Endometrial microvascular endothelial cells (primary cell): ENCODE measurements around the gene MEIS1. TPM values are rescaled to one million over a fixed set of nuclear protein-coding genes. Genes with fewer than 3 reads are reported as not detected.
"Not testable (repeated sequence)": the region's sequence is repeated elsewhere in the genome, so short reads cannot be mapped to it uniquely, and the experiment has no call there.

Experiments
- in situ Hi-C: cut with HindIII; loops from 2 replicates; pipeline ENCODE4 v1.10.0; 2017; ENCODE audit warnings: low sequenced_read_pairs, low pct_unique_long_range_greater_than_20kb; ENCODE audit errors: inconsistent ontology term
- total RNA-seq: library from RNA; depleted of rRNA; stranded (reverse); fragments of >200 nt; gene quantifications from one replicate; pipeline ENCODE4 v1.2.3, GENCODE V29; 2015; ENCODE audit errors: inconsistent ontology term

The MEIS1 gene
- total RNA-seq, 1 donor from 2014 or later, result 17.1 TPM

DNA sequence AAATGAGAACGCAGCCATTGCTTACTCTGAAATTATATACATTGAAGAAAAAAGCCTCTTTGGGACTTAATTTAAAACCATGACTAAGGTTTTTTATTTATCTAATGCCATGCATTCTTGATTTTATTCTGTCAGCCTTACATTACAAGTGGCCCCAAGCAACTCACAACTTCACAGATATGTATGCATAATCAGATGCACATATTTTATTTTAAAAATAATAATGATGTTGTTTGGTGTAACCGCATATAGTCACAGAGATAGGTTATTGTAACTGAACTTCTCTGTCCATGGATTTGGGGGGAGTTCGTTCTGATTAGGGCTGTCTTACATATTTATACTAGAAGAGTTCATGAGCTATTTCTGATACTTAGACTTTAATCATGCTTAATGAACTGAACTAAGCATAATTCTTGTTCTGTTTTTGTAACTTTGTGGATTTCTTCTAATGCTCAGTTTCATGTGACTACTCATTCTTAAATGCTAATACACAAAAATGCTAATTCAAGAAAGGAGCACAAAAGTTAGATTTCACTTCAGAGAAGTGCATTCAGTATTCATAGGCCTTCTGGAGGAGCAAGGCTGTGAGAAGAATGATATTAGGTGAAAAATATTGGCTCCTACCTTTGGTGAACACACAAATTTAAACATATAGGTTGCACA is 26.2 kb downstream of the MEIS1 start:
- in situ Hi-C loops, result no loop called here

DNA sequence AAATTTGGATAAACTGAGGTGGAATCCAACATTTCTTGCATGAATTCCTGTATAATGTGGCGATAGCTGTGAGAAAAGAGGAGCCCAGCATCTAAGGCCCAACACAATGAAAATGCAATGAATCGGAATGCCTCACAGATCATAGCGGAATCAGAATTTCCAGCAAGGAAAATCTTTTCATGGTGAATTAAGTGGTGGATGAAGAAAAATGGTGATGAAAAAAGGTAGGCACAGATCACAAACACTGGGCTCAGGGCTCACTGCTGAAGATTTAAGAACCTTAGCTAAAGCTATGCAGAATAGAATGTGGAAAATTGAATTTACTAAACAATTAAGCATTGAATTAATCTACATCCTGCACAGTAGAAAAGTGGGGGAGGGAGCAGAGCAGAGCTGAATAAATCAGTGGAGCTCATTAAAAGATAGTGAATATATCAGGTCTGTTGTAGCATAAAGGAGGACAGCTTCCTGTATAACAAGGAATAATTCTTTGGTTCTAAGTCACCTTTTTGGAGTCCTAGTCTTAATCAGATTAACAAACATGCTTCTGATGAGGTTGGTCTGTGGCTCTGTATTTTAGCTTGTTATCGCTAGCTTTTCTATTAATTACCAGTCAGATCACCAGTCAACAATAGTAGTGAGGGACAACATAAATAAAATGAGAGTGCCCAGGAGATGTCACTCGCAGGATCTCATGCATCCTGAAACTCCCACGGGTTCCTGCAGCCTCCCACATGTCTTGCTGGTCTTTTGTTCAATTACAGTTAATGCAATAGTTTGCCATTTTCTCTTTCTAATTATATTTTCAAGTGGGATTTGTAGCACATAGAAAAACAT is 27.0 kb downstream of the MEIS1 start:
- in situ Hi-C loops, result no loop called here

GRCh38 chr2:66462501-66462825 is 27.5 kb downstream of the MEIS1 start:
- in situ Hi-C loops, result no loop called here

DNA sequence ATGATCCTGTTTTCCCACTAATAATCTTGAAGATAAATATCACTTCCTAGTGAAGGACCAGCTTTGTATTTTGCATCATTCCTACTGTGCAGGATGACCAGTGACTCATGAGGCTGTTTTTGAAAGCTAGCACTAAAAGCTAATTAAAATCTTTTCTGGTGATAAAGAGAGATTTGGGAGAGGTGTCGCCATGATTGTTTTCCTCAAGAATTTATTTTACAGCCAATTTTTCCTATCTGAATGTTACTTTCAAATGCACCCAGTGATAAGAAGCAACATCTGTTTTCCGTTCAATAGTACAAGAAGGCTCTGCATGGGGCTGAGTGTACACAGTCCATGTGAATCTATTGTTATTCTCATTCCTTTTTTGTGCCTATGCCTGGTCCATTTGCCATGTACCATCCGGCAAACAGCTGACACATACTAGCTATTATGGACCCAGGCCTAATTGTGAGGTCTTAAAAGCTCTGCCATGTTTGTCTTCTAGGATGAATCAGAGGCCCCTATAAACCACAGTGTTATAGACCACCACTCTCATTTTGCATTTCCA is 28.4 kb downstream of the MEIS1 start:
- in situ Hi-C loops, result no loop called here

DNA sequence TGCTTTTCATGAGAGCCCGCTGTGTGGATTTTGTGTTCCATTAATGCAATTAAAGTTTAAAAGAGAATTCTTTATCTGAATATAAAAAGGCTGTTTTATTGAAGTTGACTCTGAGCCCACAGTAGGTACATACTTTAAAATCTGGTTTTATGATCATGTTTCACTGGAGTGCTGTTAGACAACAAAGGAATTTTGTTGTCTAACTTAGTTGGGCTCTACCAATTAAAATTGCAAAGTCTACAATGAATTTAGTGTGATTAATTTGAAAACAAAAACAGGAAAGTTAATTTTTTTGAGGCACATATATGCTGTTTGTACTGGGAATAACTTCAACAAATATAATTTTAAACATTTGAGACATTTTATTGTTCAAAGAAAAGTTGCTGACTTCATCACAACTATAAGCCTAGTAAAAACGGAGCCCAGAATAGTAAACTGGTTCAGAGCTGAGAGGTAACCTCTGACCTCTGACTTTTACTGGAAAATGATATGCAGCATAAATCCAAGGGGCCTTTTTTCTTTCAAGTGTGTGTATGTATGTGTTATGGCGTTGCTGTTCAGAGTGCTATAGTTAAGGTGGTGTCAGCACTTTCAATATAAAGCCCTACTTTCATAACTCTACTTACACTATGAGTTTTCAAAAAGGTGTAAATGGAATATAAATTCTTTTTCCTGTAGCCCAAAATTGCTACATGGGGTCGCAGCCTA is 30.2 kb downstream of the MEIS1 start:
- in situ Hi-C loops, result no loop called here

DNA sequence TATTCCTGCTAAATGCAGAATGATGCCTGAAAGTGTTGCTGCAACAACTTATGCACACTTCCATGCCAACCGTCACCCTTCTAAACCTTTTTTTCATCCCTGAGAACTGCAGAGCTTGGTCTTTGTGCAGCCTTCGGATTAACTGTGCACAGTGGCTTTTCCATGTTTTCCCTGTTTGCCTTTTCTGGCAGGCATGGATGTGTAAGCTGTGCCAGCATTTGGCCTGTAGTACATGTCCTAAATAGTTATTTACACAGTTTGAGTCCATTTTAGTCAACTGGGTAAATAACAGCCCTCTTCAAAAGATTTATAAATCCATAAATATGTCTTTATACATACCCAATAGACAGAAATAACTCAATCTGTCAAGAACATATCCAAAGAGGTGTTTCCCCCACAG is 31.5 kb downstream of the MEIS1 start:
- in situ Hi-C loops, result no loop called here

DNA sequence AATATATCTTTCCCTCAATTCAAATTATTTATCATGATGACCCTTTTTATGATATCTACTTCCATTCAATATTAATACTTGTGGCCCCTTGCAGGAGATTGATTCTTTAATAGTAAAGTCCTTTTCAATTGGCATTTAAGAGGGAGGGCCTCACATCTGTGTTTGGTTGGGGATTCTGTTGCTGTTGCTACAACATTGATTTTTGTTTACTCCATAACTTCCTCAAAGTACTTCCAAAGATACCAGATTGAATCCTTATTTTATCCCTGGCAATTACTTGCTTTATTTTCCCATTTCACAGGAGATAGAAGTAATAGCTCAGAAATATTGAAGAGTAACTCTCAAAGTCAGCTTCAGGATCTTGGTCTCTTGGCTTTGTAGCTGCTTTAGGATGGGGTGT is 32.8 kb downstream of the MEIS1 start:
- in situ Hi-C loops, result no loop called here

GRCh38 chr2:66469214-66469902 is 34.4 kb downstream of the MEIS1 start:
- in situ Hi-C loops, result no loop called here

- in situ Hi-C loops, result no loop called here
These were observed 35.3 kb downstream of the MEIS1 start for GRCh38 chr2:66470199-66470598.

DNA sequence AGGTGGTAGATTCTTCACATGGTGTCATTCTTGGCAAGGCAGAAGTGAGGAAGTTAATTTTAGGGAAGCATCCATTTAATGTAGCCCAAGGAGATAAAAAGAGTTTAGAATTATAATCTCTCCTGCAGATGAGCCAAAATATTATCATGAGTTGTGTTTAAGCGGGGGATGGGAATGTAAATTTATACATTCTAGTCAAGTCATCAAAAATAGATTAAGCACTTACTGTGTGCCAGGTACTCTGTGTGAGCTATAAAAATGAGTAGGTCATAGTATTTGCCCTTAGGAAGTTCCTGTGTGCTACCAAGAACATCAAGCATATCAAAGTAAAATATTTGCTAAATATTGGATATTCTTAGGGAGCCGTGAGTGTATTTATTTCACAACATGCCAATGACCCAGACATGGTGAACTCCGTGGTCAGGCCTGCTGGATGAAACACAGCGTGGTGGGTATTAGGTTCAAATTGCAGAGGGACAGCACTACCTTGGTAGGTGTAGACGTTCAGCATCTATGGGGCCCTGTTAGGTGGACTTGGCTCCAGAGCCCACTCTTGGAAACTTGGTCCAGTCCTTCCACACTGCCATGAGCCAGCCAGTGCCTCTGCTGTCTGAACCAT is 37.4 kb downstream of the MEIS1 start:
- in situ Hi-C loops, result no loop called here

DNA sequence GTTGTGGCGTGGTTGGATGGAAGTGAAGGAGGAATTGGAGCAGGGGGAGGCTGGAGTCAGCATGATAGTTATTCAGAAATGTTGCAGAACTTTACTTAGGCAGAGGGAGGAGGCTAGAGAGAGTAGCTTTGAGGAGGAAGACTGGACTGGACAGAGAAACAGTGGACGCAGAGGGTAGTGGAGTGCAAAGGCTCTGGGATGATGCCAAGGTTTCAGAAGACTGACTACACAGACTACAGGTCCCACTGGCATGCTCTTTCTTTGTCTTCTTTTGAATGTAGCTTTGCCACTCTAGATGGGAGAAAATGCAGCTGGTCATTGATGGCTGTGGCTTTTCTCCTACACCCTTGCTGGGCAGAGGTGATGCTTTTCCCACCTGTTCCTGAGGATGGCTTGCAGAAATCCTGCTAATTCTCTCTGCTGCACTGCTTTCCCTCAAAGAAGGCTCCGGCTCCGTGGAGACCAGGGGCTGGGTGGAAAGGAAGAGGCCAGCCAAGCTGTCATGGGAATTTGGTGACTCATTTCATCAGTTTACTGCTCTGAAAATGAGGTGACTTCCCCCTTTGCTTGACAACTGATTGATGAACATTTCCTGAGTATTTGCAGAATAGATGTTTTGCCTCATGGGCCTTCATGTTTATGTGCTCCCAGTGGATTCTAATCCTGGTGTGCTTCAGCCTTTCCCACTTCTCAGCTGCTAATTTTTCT is 42.4 kb downstream of the MEIS1 start:
- in situ Hi-C loops, result no loop called here

- in situ Hi-C loops, result no loop called here
These were observed 43.4 kb downstream of the MEIS1 start for GRCh38 chr2:66478299-66478698.

- in situ Hi-C loops, result no loop called here
These were observed 43.9 kb downstream of the MEIS1 start for GRCh38 chr2:66478731-66479316.

DNA sequence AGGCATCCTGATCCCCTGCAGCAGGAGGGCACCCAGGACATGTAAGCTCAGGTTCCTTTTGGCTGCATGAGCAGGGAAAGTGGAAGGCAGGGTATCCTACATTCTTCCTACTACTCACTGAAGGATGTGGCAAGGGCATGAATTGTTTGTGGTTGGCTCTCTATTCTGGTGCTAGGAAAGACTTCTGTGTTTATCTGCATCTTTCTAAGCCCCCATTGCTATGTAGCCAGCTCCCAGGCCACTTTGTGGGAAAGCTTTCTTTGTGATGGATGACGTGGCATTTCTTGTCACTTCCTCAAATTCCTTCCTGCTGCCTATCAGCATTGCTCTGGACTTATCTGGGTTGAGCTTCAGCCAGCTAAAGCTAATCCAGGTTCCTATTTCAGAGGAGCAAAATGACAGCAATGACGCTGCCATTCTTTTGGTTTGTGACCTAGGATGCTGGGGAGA is 46.2 kb downstream of the MEIS1 start:
- in situ Hi-C loops, result no loop called here

GRCh38 chr2:66485252-66485651 is 50.3 kb downstream of the MEIS1 start:
- in situ Hi-C loops, result not testable (repeated sequence)

- in situ Hi-C loops, result no loop called here
These were observed 54.0 kb downstream of the MEIS1 start for GRCh38 chr2:66488946-66489345.

DNA sequence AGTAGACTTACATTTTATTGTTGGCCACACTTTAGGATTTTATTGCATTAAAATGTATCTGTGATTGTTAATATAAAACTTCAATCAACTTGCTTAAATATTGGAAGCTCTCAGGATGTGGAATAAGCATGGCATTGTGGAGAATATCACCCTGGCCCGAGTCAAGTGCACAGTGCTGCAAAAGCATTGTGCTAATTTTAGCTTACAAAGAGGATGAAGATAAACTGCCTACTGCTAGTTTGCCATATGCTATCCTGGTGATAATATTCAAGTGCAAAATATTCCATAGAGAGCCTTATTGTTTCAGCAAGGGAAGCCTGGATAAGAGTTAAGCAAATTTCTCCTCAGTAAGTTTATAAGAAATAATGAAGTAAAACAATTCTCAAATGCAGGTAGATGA is 54.5 kb downstream of the MEIS1 start:
- in situ Hi-C loops, result no loop called here

- in situ Hi-C loops, result loop anchor here (5.0 kb wide), 1 partner anchor 53 kb away; the partner anchor contains the start of gene MEIS1
These were observed 55.7 kb downstream of the MEIS1 start for GRCh38 chr2:66490588-66491001.
